WTC11 (cell line): Measurements from ENCODE around the gene TBX10. TPM values are rescaled to one million over a fixed set of nuclear protein-coding genes. Genes with fewer than 3 reads are reported as not detected.

Experiments
- ATAC-seq: fragments of 200-7000 bp; cut with Tn5 transposase; 2 replicates; pipeline ENCODE4 v1.10.0; 2021; ENCODE audit warnings: mild to moderate bottlenecking, moderate library complexity
- CTCF ChIA-PET: fragments of 300-600 bp; sonication (Branson Sonifier 250); formaldehyde crosslinking; loops from one replicate; lab custom pipeline; 2021; ENCODE audit warnings: antibody characterized with exemption; lab: Charles Lee
- POLR2A ChIA-PET: fragments of 350-600 bp; sonication (Branson Sonifier 250); formaldehyde crosslinking; loops from one replicate; lab custom pipeline; 2021; ENCODE audit warnings: antibody characterized with exemption; lab: Charles Lee
- DNase-seq: peaks from one replicate; pipeline ENCODE4 v3.0.0; 2021; ENCODE audit warnings: low spot score
- H3K27ac Mint-ChIP-seq: 2 replicates; pipeline ENCODE4 v1.8.0; 2021; ENCODE audit warnings: mixed read lengths
- H3K27me3 Mint-ChIP-seq: 2 replicates; pipeline ENCODE4 v1.8.0; 2021; ENCODE audit warnings: low read depth, mild to moderate bottlenecking, moderate library complexity, mixed read lengths
- H3K36me3 Mint-ChIP-seq: 2 replicates; pipeline ENCODE4 v1.8.0; 2021; ENCODE audit warnings: mixed read lengths
- H3K4me1 Mint-ChIP-seq: 2 replicates; pipeline ENCODE4 v1.8.0; 2022; ENCODE audit warnings: mixed read lengths
- H3K4me3 Mint-ChIP-seq: 2 replicates; pipeline ENCODE4 v1.8.0; 2021; ENCODE audit warnings: mild to moderate bottlenecking, moderate library complexity, mixed read lengths
- H3K9me3 Mint-ChIP-seq: 2 replicates; pipeline ENCODE4 v1.8.0; 2021; ENCODE audit warnings: mixed read lengths
- ATF3 ChIP-seq: sonication (generic); formaldehyde crosslinking; conservative IDR thresholded peaks from 2 replicates; pipeline ENCODE4 v1.8.1; 2022; ENCODE audit warnings: mild to moderate bottlenecking, missing genetic modification reagents
- CREB1 ChIP-seq: sonication (generic); formaldehyde crosslinking; IDR thresholded peaks from 2 replicates; pipeline ENCODE4 v1.8.0; 2023; ENCODE audit warnings: mild to moderate bottlenecking, missing genetic modification reagents
- CREM ChIP-seq: sonication (generic); formaldehyde crosslinking; IDR thresholded peaks from 2 replicates; pipeline ENCODE4 v1.8.1; 2022; ENCODE audit warnings: mild to moderate bottlenecking, missing genetic modification reagents, moderate library complexity
- FOXK1 ChIP-seq: sonication (generic); formaldehyde crosslinking; IDR thresholded peaks from 2 replicates; pipeline ENCODE4 v1.8.0; 2022; ENCODE audit warnings: mild to moderate bottlenecking, moderate library complexity, missing genetic modification reagents
- FOXP1 ChIP-seq: sonication (generic); formaldehyde crosslinking; IDR thresholded peaks from 2 replicates; pipeline ENCODE4 v1.8.0; 2022; ENCODE audit warnings: missing genetic modification reagents, mild to moderate bottlenecking, moderate library complexity, borderline replicate concordance
- NFATC4 ChIP-seq: fragments of 250-450 bp; sonication (Bioruptor Pico); IDR thresholded peaks from 2 replicates; pipeline ENCODE4 v1.9.0; 2021; ENCODE audit warnings: mild to moderate bottlenecking
- PREB ChIP-seq: sonication (generic); formaldehyde crosslinking; IDR thresholded peaks from 2 replicates; pipeline ENCODE4 v1.8.1; 2022; ENCODE audit warnings: mild to moderate bottlenecking, missing genetic modification reagents, moderate library complexity, borderline replicate concordance
- STAT6 ChIP-seq: sonication (generic); formaldehyde crosslinking; conservative IDR thresholded peaks from 2 replicates; pipeline ENCODE4 v1.8.1; 2023; ENCODE audit warnings: mild to moderate bottlenecking, low read depth, missing genetic modification reagents, moderate library complexity
- ZNF396 ChIP-seq: fragments of 250-450 bp; sonication (Bioruptor Pico); IDR thresholded peaks from 2 replicates; pipeline ENCODE4 v1.8.0; 2021; ENCODE audit warnings: mild to moderate bottlenecking, moderate library complexity, borderline replicate concordance
- ZNF423 ChIP-seq: fragments of 250-450 bp; sonication (Bioruptor Pico); IDR thresholded peaks from 2 replicates; pipeline ENCODE4 v2.1.2; 2022; ENCODE audit warnings: mild to moderate bottlenecking, moderate library complexity
- total RNA-seq: library from RNA; stranded (reverse); gene quantifications from 3 replicates; pipeline ENCODE4 v1.2.3, GENCODE V29; 2021

The TBX10 gene
- total RNA-seq, 1 experiment from 2014 or later = not detected

GRCh38 chr11:67651976-67652781 lies 12.6 kb upstream of the TBX10 start:
- peaks cover 18% of the 10 kb centered on the region for H3K9me3 Mint-ChIP-seq
- H3K4me1 Mint-ChIP-seq = peaks cover 4% of the 10 kb centered on the region
- TF ChIP-seq PREB = no peak
- no peak for TF ChIP-seq CREM
- TF ChIP-seq FOXK1 (CRISPR knock-in tag) = no peak
- TF ChIP-seq ATF3 (CRISPR knock-in tag) = no peak
- TF ChIP-seq ZNF423 = no peak
- no peak for TF ChIP-seq STAT6
- TF ChIP-seq NFATC4 (CRISPR knock-in tag) = no peak
- TF ChIP-seq FOXP1 = no peak
- H3K36me3 Mint-ChIP-seq = peaks cover 14% of the 10 kb centered on the region
- H3K27ac Mint-ChIP-seq = no peak overlapping the region
- ChIA-PET CTCF (no interaction called here), POLR2A (no interaction called here)
- H3K27me3 Mint-ChIP-seq = no peaks in the 10 kb centered on the region; the same call in 1 of the 2 replicates
- DNase-seq = no peak
- no peak overlapping the region for H3K4me3 Mint-ChIP-seq
- ATAC-seq = no peak

GRCh38 chr11:67649634-67650510 lies 10.3 kb upstream of the TBX10 start:
- 0 out of 2 replicates have a peak, but pooled peaks have one; percentile 22 for TF ChIP-seq FOXP1
- no peak for TF ChIP-seq CREB1 (CRISPR knock-in tag)
- no peak for TF ChIP-seq STAT6
- no peak for TF ChIP-seq ZNF396 (CRISPR knock-in tag)
- no peak for TF ChIP-seq CREM
- TF ChIP-seq, all 79 proteins: peak for 1
- peaks cover 5% of the 10 kb centered on the region for H3K9me3 Mint-ChIP-seq
- CTCF ChIA-PET = interaction anchor here (0.5 to 4.3 kb wide), 4 partner anchors 10 to 183 kb away, joined by 3 to 37 read pairs (median 4); partner anchors contain the start of gene NUDT8
- DNase-seq (no peak), ATAC-seq (no peak)
- H3K27ac Mint-ChIP-seq = no peak overlapping the region
- POLR2A ChIA-PET = no interaction called here
- H3K36me3 Mint-ChIP-seq = peaks cover 3% of the 10 kb centered on the region; the same call in 1 of the 2 replicates
- no peaks in the 10 kb centered on the region; the same call in 1 of the 2 replicates for H3K27me3 Mint-ChIP-seq
- peaks cover 4% of the 10 kb centered on the region for H3K4me1 Mint-ChIP-seq
- no peak overlapping the region for H3K4me3 Mint-ChIP-seq
